HepG2 (cell line): ENCODE data around the gene TNNT1. TPM values are rescaled to one million over a fixed set of nuclear protein-coding genes. Genes with fewer than 3 reads are reported as not detected.
A peak's percentile ranks its signal among the peaks of the same experiment; 100 is the strongest.

ENCODE experiments used
- ATAC-seq: fragments of 200-7000 bp; cut with Tn5 transposase; 3 replicates; pipeline ENCODE4 v1.9.1; 2020; ENCODE audit warnings: mild to moderate bottlenecking, moderate library complexity
- BruUV-seq: library from RNA; stranded (reverse); fragments of 400-500 nt; replicated peaks from 2 replicates; lab custom pipeline; 2021; lab: Mats Ljungman, UMichigan
- CTCF ChIA-PET: fragments of 300-600 bp; formaldehyde crosslinking; extraction: SDS; loops from one replicate; lab custom pipeline; 2021; ENCODE audit warnings: low total read pairs, inconsistent platforms, low intra/inter-chr PET ratio; lab: Yijun Ruan, JAX
- POLR2A ChIA-PET: fragments of 350-600 bp; sonication (Branson Sonifier 250); formaldehyde crosslinking; loops from one replicate; lab custom pipeline; 2020; ENCODE audit warnings: antibody characterized with exemption, inconsistent platforms; lab: Yijun Ruan, JAX
- DNase-seq: peaks from one replicate; pipeline ENCODE4 v3.0.0-alpha.2; 2015; ENCODE audit warnings: low spot score
- FAIRE-seq: peaks from 3 replicates; lab custom pipeline; 2011; peaks lifted over from hg19 to GRCh38; lab: Jason Lieb, UNC
- H2AFZ ChIP-seq: one replicate; pipeline ENCODE4 v1.6.1; 2011; ENCODE audit warnings: low read length, inconsistent platforms
- H3K27ac ChIP-seq: fragments of 300-600 bp; 3 replicates; pipeline ENCODE4 v1.8.0; 2011; ENCODE audit warnings: mixed run types, mild to moderate bottlenecking, mixed read lengths, low read length, inconsistent platforms; ENCODE audit not compliant: insufficient read depth; ENCODE audit errors: extremely low read length
- H3K27me3 ChIP-seq, 2 experiments: fragments of 200-600 bp in 1 of 2; 2 replicates in 1 of 2; 3 replicates in 1 of 2; pipeline versions ENCODE4 v1.6.0 to v1.8.0; 2011; ENCODE audit warnings: low read length in 2 of 2, mild to moderate bottlenecking in 2 of 2, moderate library complexity in 2 of 2, inconsistent platforms in 1 of 2; ENCODE audit not compliant: insufficient read depth in 2 of 2, control insufficient read depth in 1 of 2
- H3K36me3 ChIP-seq, 2 experiments: fragments of 200-600 bp in 1 of 2; replicated peaks in 1 of 2; 2 replicates in 1 of 2; 3 replicates in 1 of 2; pipeline versions ENCODE4 v1.5.1 to v1.8.0; 2011; ENCODE audit warnings: low read length in 2 of 2, inconsistent platforms in 1 of 2; ENCODE audit not compliant: insufficient read depth in 2 of 2, control insufficient read depth in 1 of 2
- H3K4me1 ChIP-seq: 2 replicates; pipeline ENCODE4 v1.5.1; 2012; ENCODE audit warnings: low read length, inconsistent platforms; ENCODE audit not compliant: insufficient read depth
- H3K4me2 ChIP-seq: 2 replicates; pipeline ENCODE4 v1.6.0; 2011; ENCODE audit warnings: low read depth, low read length, inconsistent platforms
- H3K4me3 ChIP-seq, 3 experiments: fragments of 200-600 bp in 1 of 3; sonication (generic), shearing (Covaris generic) in 1 of 3; replicated peaks in 1 of 3; 2 replicates each; pipeline ENCODE4 v1.5.1; 2011 to 2016; ENCODE audit warnings: low read length in 3 of 3, inconsistent platforms in 2 of 3, low read depth in 2 of 3, mild to moderate bottlenecking in 2 of 3, control low read depth in 1 of 3, mixed read lengths in 1 of 3; ENCODE audit not compliant: insufficient read depth in 1 of 3
- H3K79me2 ChIP-seq: one replicate; pipeline ENCODE4 v1.6.1; 2011; ENCODE audit warnings: low read length, inconsistent platforms; ENCODE audit not compliant: insufficient read depth
- H3K9ac ChIP-seq: 2 replicates; pipeline ENCODE4 v1.6.0; 2011; ENCODE audit warnings: mild to moderate bottlenecking, low read depth, low read length, inconsistent platforms; ENCODE audit not compliant: insufficient read depth
- H3K9me3 ChIP-seq: 2 replicates; pipeline ENCODE4 v1.5.1; 2012; ENCODE audit warnings: mild to moderate bottlenecking, low read length
- H4K20me1 ChIP-seq: 2 replicates; pipeline ENCODE4 v1.6.0; 2011; ENCODE audit warnings: inconsistent platforms, mild to moderate bottlenecking, low read length, moderate library complexity; ENCODE audit not compliant: insufficient read depth
- E2F2 ChIP-seq: sonication (generic); formaldehyde crosslinking; IDR thresholded peaks from 2 replicates; pipeline ENCODE4 v1.4.0; 2020; ENCODE audit warnings: missing genetic modification reagents, borderline replicate concordance
- HNRNPK ChIP-seq: fragments of 200-400 bp; formaldehyde crosslinking; IDR thresholded peaks from 2 replicates; pipeline ENCODE4 v1.6.1; 2018; ENCODE audit warnings: low read length, low read depth, moderate library complexity, mild to moderate bottlenecking; ENCODE audit not compliant: poor library complexity, severe bottlenecking
- MLLT10 ChIP-seq: sonication (generic); formaldehyde crosslinking; IDR thresholded peaks from 2 replicates; pipeline ENCODE4 v1.4.0; 2020; ENCODE audit warnings: missing genetic modification reagents
- NR1H2 ChIP-seq: sonication (generic); formaldehyde crosslinking; IDR thresholded peaks from 2 replicates; pipeline ENCODE4 v1.8.1; 2022; ENCODE audit warnings: low read depth, missing genetic modification reagents, borderline replicate concordance
- STAG1 ChIP-seq: sonication (generic); formaldehyde crosslinking; IDR thresholded peaks from 2 replicates; pipeline ENCODE4 v1.4.0; 2020; ENCODE audit warnings: missing genetic modification reagents
- ZBTB33 ChIP-seq: sonication (generic); formaldehyde crosslinking; IDR thresholded peaks from 2 replicates; pipeline ENCODE4 v1.4.0; 2020; ENCODE audit warnings: missing genetic modification reagents
- ZNF687 ChIP-seq: sonication (generic); formaldehyde crosslinking; IDR thresholded peaks from 2 replicates; pipeline ENCODE4 v1.5.1; 2020; ENCODE audit warnings: mild to moderate bottlenecking, missing genetic modification reagents, moderate library complexity
- WGBS: methylation state at CpG from one replicate; pipeline ENCODE4 v1.1.6; 2017; ENCODE audit warnings: low lambda C conversion rate; 5-methylcytosine and 5-hydroxymethylcytosine counted together
- in situ Hi-C: cut with HindIII; loops from 2 replicates; pipeline ENCODE4 v1.10.0; 2017; ENCODE audit warnings: low pct_unique_long_range_greater_than_20kb; ENCODE audit not compliant: extremely low pct_ligation_motif_present
- intact Hi-C: fragments of 100-400 bp; cut with micrococcal nuclease; formaldehyde crosslinking; loops from one replicate; pipeline ENCODE4 v1.10.0; 2022; ENCODE audit not compliant: unreplicated experiment
- polyA plus RNA-seq, 8 experiments: library from polyadenylated mRNA; depleted of rRNA in 3 of 8; stranded (reverse) in 7 of 8; unstranded in 1 of 8; fragments of >200 nt; fragmentation: Illumina TruSeq in 4 of 8; extraction: Trizol in 4 of 8; gene quantifications; 2 replicates each; pipeline versions ENCODE4 v1.2.1 to v1.2.3, GENCODE V29; 2011 to 2016; ENCODE audit warnings: low read depth in 4 of 8, missing spikeins in 1 of 8, mixed read lengths in 1 of 8; ENCODE audit not compliant: insufficient read depth in 1 of 8
- total RNA-seq, 5 experiments: library from RNA; depleted of rRNA; stranded (reverse); fragments of >200 nt; fragmentation: Illumina TruSeq; extraction: Trizol; gene quantifications; 2 replicates each; pipeline ENCODE4 v1.2.3, GENCODE V29; 2016; ENCODE audit warnings: low read depth in 1 of 5
- TF ChIP-seq, protein P1 (sequence below): sonication (generic); formaldehyde crosslinking; IDR thresholded peaks from 2 replicates; pipeline ENCODE4 v1.5.0; 2020; ENCODE audit warnings: mild to moderate bottlenecking, missing genetic modification reagents, moderate library complexity

TNNT1 gene
- total and polyA plus RNA-seq, 2 of the 13 experiments (the other 11 are each of a cell fraction or from before 2014, with no cell fraction given) = 1.3 to 2.4 TPM

- CTCF ChIA-PET = interaction anchor here (1.0 kb wide), 1 partner anchor 11 kb away, joined by 5 read pairs; no protein-coding TSS in a partner anchor
- Histone ChIP-seq H3K9ac (no peak overlapping the region), H3K4me1 (peaks cover 16% of the 10 kb centered on the region), H3K79me2 (no peaks in the 10 kb centered on the region), H3K4me2 (no peak overlapping the region), H3K36me3 (peaks cover under 1 to 13% of the 10 kb centered on the region in 2 experiments; a peak in 4 of 5 replicates), H2AFZ (no peak overlapping the region), H4K20me1 (0 out of 2 replicates have a peak, but pooled peaks cover 2% of the 10 kb centered on the region), H3K27ac (no peak overlapping the region), H3K4me3 (no peak overlapping the region), H3K9me3 (no peaks in the 10 kb centered on the region), H3K27me3 (no peaks in the 10 kb centered on the region)
- in situ Hi-C loops (no loop called here), intact Hi-C loops (no loop called here)
- ATAC-seq = peak; percentile 27
- no peak for DNase-seq
- no TSS peak for BruUV-seq
- POLR2A ChIA-PET = no interaction called here
- no peak for TF ChIP-seq HNRNPK
- TF ChIP-seq ZBTB33 = peak; percentile 24; the same call in 1 of the 2 replicates
- TF ChIP-seq STAG1 (CRISPR knock-in tag) = peak; percentile 27; the same call in 1 of the 2 replicates
- 0 out of 2 replicates have a peak, but pooled peaks have one; percentile 8 for TF ChIP-seq ZNF687 (CRISPR knock-in tag)
- TF ChIP-seq, protein P1, sequence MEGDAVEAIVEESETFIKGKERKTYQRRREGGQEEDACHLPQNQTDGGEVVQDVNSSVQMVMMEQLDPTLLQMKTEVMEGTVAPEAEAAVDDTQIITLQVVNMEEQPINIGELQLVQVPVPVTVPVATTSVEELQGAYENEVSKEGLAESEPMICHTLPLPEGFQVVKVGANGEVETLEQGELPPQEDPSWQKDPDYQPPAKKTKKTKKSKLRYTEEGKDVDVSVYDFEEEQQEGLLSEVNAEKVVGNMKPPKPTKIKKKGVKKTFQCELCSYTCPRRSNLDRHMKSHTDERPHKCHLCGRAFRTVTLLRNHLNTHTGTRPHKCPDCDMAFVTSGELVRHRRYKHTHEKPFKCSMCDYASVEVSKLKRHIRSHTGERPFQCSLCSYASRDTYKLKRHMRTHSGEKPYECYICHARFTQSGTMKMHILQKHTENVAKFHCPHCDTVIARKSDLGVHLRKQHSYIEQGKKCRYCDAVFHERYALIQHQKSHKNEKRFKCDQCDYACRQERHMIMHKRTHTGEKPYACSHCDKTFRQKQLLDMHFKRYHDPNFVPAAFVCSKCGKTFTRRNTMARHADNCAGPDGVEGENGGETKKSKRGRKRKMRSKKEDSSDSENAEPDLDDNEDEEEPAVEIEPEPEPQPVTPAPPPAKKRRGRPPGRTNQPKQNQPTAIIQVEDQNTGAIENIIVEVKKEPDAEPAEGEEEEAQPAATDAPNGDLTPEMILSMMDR (CRISPR knock-in tag) = peak; percentile 52; the same call in 1 of the 2 replicates
- TF ChIP-seq NR1H2 (CRISPR knock-in tag) = no peak
- TF ChIP-seq E2F2 (CRISPR knock-in tag) = no peak
- no peak for TF ChIP-seq MLLT10 (CRISPR knock-in tag)
- WGBS = 75% methylated on average over 21 of the region's 27 CpGs
- no peak for FAIRE-seq
Measured at GRCh38 chr19:55099557-55100506, 49.2 kb downstream of the TNNT1 start.
